ENCODE measurements around the gene DDTL.
"Not testable (repeated sequence)": the region's sequence is repeated elsewhere in the genome, so short reads cannot be mapped to it uniquely, and the experiment has no call there.

DNA sequence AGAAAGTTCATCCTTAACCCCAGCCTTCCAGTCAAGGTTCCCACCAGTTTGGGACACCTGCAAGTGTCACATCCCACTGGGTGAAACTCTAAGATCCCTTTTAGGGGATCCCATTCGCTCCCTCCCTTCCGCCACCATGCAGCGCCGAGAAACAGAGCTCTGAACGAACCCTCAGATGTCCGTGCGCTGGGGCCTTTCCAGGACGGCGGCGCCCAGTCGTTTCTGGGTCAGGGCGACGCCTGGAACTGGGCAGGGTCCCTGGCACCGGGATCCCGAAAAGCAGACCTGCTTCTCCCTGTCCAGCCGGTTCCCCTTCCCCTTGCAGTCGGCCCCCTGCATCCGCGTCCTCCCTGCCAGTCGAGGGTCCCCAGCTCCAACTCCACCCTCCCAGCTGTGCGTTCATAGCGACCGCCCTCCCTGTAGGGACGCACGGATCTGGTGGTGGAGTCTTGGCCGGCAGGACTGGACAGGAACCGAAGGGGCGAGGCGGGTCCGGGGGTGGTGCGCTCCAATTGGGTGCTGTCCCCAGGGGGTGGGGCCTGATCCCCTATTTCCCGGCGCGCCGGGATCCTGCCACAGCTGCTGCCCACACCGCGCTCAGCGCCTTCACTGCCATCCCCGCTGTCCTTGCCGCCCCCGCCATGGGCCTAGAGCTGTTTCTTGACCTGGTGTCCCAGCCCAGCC lies 13.0 kb downstream of the DDTL start, which contains the start of gene GSTT2:
- TF ChIP-seq, protein P1, sequence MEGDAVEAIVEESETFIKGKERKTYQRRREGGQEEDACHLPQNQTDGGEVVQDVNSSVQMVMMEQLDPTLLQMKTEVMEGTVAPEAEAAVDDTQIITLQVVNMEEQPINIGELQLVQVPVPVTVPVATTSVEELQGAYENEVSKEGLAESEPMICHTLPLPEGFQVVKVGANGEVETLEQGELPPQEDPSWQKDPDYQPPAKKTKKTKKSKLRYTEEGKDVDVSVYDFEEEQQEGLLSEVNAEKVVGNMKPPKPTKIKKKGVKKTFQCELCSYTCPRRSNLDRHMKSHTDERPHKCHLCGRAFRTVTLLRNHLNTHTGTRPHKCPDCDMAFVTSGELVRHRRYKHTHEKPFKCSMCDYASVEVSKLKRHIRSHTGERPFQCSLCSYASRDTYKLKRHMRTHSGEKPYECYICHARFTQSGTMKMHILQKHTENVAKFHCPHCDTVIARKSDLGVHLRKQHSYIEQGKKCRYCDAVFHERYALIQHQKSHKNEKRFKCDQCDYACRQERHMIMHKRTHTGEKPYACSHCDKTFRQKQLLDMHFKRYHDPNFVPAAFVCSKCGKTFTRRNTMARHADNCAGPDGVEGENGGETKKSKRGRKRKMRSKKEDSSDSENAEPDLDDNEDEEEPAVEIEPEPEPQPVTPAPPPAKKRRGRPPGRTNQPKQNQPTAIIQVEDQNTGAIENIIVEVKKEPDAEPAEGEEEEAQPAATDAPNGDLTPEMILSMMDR (IDR thresholded peaks at IDR 0.05), result not testable (repeated sequence)
- not testable (repeated sequence) for TF ChIP-seq EZH2phosphoT487, EZH2 (IDR thresholded peaks at IDR 0.05)

Measured in neural progenitor cell (in vitro differentiated cells).